SIG-M5 treated with dmso at 0.1 percent for 504 hours (cell line): ENCODE data around the gene IL3.

Experiments
- DNase-seq: peaks from one replicate; lab custom pipeline; 2025; ENCODE audit not compliant: unreplicated experiment; lab: John Stamatoyannopoulos, UW

IL3 gene

DNA sequence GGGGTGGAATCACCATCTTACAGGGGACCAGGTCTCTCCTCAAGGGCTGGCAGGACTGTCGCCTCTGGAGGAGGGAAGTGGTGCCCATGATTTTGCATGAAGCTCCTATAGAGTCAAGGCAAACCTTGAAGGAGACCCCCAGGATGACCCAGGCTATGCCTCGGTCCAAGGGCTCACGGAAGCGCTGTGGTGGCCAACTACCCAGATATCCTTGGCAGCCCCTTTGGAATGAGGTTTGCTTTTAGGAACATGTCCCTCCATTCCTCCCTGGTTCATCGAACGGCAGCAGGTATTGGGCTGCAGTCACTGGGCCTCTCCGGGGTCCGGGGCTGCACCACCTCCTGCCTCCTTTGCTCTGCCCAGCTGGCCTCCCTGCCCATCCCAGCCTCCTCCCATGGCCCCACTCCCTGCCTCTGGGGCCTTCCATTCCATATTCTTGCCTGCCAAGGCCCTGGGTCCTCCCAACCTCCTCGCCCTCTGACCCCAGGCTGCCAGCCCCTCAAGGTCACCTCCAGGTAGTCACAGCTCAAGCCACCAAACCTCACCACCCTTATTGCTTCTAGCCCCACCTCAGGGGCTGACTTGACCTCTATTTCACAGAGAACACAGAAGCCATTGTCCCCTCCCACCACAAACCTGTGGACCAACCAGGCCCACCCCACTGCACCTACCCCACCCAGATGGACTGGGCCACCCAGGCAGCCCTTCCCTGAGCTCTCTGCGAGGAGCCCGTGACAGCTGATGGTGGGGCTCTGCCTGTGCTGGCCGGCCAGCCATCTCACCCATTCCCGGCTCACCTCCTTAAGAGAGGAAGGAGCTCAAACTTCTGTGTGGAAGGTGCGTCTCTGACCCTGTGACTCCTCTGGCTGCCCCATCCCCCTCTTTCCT is 3.6 kb upstream of the IL3 start:
- DNase-seq = peak; percentile 3

GRCh38 chr5:132057498-132058255 is 2.8 kb upstream of the IL3 start:
- no peak for DNase-seq

GRCh38 chr5:132058646-132059042 is 1.8 kb upstream of the IL3 start:
- no peak for DNase-seq

DNA sequence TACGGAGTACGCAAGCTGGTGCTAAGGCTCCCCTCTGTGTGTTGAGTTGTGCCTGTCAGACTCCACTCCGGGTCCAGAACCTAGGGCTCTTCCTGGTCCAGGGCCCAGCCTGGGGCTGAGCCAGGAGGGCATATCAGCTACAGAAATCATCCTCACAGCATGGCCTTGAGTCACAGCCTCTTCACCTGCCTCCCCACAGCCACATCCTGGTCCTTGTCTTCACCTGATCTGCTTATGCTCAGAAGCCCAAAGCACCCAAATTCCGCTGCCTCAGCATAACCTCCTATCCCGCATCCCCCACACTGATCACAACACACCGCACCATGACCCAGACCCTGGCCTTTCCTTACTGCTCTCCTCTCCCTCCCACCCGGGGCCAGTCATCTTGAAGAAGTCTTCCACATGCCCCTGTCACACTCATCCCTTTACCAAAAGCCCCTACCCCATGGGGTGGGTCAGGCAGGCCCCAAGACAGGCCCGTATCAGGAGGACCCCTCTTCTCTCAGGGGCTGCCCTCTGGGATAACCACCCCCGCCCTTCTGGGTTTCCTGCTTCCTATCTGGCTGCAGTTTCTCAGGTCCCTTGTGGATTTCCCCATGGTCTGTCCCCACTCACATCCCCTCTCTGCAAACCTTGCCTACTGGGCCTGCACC is 1.3 kb upstream of the IL3 start:
- DNase-seq = no peak

DNA sequence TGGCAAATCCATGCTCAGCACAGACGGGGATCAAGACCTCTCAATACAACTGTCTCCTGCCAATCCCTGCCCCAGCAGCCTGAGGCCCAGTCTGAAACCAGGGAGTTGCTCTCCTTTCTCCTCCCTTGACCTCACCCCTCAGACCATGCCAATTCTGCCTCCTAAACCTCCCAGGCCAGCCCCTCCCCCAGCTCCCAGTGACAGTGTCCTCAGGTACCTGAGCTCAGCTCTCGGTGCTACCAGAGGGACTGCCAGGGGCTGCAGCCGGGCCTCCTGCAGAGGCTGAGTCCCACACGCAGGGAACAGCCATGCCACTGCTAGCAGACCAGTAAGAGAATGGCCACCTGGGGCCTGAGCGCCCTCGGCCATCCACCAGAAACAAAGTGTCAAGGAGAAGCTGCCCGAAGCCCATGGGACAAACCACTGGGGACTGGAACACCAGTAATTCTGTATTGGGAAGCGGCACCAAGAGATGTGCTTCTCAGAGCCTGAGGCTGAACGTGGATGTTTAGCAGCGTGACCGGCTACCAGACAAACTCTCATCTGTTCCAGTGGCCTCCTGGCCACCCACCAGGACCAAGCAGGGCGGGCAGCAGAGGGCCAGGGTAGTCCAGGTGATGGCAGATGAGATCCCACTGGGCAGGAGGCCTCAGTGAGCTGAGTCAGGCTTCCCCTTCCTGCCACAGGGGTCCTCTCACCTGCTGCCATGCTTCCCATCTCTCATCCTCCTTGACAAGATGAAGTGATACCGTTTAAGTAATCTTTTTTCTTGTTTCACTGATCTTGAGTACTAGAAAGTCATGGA is 557 bp upstream of the IL3 start:
- no peak for DNase-seq

DNA sequence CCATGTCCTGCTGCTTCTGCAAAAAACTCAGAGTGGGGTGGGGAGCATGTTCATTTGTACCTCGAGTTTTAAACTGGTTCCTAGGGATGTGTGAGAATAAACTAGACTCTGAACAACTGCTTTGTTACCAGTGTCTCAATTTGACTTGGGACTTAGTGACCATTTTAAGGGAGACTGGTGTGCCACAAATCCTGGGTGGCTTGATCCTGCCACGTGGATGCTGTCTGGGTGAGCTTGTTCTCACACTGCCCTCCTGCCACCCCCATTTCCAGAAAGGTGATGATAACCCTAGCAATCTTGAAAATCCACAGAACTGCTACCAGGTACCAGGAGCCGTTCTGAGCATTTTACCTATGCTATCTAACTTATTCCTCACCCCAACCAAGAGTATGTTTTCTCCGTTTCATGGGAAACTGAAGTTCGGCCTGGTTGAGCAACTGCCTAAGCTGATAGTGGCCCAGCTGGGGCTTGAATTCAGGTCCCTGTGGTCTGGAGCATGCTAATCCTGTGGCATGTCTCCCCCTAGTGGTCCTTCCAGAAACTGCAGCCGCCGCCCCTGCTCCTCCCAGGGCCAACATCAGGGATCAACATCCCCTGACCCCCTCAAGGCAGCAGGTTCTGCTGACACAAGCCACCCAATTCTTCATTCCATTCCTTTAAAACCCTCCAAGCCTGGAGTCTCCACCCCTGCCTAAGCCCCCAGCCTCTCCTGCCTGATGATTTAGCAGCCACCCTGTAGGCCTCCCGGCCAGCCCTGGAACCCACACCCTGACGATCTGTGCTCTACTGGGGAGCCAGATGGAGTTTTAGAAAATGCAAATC is 2.8 kb downstream of the IL3 start:
- peak; percentile 79 for DNase-seq

GRCh38 chr5:132064140-132064539 is 3.7 kb downstream of the IL3 start:
- no peak for DNase-seq

DNA sequence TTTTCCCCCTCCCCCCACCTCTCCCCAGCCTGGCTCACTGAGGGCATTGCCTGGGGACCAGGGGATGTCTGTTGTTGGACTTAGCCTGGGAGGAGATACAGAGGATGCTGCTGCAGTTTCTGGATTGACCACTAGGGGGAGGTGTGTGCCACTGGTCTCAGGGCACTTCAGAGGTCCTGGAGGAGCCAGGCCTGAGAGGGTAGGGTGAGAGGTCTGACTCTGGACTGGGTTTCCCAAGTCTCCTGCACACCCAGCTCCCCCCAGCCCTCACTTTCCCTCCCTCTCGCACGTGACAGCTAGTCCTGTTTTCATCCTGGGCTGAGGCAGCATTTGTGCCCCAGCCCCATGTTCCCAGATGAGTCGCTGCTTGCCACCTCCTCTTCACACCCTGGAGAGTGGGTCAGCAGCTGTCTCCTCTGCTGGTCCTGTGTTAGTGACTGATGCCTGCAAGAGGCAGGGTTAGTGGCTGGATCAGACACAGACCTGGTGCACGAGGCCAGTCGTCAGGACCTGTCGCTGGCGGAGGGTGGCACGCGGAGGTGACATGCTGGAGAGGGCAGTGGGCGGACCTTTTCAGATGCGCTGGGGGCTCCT is 4.4 kb downstream of the IL3 start:
- DNase-seq = peak; percentile 77

GRCh38 chr5:132065351-132065937 is 5.0 kb downstream of the IL3 start:
- peak; percentile 55 for DNase-seq

DNA sequence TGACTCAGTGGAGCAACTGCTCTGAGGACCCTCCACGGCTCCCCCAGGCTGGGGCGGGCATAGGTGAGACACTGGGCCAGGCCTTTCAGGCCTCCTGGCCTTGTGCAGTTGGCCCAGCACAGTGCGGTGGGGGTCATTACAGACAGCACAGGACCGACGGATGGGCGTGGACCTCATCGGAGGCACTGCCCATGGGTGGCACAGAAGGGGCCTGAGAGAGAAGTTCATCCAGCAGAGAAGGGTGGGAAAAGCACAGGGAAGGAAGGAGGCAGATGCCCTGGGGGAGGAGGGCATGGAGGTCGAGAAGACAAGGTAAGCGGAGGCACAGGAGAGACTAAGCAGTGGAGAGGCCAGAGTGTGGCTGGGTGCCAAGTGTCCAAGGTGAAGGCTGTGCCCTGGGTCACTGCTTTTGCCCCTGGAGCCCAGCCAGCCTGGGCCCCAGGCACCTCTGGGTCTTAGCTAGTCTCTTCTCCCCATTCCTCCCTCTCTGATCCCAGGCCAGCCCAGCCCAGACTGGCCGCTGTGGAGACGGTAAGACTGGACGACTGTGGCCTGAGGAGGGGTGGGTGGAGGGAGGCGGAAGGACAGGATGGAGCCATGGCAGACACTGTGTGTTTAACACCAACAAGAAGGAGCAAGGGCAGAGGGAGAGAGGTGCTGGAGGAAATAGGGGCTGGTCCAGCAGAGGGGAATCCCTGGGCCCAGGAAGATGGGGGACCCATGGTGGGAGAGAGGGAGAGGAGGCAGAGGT is 5.7 kb downstream of the IL3 start:
- DNase-seq = no peak

DNA sequence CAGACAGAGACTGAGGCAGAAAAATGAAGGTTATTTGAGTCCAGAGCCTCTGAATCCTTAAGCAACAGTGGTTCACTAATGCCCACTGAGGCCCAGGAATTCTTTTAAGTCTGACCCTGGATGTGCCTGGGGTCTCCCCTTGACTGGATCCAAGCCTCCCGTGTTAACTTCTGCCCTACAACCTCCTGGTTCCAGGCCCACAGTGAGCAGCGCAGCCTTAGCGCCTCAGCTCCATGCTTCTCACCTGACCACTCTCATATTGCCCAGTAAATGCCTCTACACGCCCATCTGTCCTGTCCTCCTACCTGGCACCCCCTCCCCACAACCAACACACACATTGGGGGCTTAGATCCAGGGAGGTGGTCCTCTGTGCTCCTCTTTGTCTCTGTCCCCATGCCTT is 6.4 kb downstream of the IL3 start:
- no peak for DNase-seq

GRCh38 chr5:132067451-132067850 is 7.0 kb downstream of the IL3 start:
- no peak for DNase-seq

DNA sequence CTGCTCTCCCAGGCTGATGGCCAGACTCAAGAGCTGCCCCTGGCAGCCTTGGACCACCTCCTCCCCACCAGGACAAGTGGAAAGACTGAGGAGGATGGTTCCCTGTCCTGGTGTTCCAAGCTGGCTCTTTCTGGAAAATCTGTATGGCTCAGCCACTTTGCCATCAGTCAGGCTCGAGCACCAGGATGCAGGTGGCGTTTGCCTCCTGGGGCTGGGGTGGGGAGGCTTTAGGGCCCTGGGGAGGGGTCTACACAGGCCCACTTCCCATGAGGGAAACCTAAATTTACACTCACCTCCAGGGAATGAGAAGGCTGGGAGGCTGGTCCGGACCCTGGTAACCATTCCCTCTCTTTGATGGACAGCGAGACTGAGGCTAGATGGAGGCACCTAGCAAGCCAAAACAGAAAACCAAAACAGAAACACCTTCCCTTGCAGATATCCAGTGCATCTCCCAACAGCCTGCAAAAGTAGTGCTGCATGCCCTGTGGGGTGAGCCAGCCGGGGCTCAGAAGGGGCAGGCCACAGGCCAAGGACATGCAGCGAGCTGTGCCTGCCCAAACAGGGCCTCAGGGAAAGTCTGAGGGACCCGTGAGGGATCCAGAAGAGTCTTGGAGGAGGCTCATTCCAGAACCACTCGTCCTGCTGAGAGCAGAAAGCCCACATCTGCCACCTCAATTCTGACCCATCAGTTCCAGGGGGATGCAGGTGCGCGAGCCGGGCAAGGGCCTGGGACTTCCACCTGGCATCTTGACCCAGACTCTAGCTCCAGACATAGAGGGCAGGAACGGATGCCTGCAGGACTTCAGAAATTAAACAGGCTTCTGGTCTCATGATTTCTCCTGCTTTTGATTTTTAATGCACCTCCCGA is 7.7 kb downstream of the IL3 start:
- no peak for DNase-seq

GRCh38 chr5:132069561-132069960 is 9.1 kb downstream of the IL3 start:
- peak; percentile 32 for DNase-seq

GRCh38 chr5:132069994-132070393 is 9.5 kb downstream of the IL3 start:
- DNase-seq = no peak

DNA sequence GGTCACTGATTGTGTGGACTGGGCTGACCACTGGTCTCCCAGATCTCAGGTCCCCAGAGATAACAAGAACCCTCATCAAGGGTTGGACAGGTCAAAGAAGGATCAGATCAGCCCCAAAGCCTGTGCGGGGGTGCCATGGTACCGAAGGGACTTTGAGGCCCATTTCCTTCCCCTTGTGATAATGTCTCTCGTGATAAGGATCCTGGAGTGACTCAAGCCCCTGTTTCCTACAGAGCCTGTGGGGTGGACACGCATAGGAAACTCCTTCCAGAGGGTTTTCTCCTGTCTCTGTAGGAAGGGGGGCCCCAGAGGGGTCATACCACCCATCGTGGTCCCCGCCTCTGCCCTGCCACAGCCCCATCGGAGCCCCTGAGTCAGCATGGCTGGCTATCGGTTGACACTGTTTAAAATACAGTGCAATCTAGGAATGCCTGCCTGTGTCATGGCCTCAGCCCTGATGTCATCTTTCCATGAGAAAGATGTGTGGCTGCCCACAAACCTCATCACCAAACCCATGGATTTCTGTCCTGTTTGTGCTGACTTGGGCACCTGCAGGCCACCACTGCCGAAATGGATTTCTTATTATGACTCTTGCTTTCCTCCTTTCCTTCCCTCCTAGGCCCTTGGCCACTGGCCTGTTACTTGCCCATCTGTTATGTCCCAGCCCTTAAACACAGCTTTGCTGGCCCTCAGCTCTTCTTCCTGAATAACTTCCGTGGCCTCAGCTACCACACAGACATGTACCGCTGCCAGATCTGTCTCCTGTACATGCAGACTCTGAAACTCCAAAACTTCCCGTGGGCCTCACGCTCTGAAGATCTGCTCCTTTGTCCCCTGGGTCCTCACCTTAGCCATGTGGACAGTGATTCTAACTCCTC is 10.2 kb downstream of the IL3 start:
- no peak for DNase-seq

DNA sequence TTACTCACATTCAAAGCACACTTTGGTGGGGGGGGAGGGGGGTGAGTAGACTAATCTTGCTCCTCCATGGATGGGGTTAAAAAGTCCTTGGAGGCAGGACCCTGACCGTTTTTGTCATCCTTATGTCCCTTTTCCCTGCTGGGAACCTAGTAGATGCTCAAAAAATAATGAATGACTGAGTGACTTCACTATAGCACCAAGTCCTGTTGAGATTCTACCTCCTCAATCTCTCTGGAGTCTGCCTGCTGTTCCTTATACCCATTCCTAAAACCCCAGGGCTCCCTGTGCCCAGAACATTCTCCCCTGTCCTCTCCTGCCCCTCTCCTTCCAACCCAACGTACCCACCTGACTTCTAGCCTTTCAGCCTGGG is 10.9 kb downstream of the IL3 start:
- no peak for DNase-seq
